HepG2 (cell line): Measurements from ENCODE around the gene DNAJC7. TPM values are rescaled to one million over a fixed set of nuclear protein-coding genes. Genes with fewer than 3 reads are reported as not detected.

Source experiments
- ATAC-seq: fragments of 200-7000 bp; cut with Tn5 transposase; 3 replicates; pipeline ENCODE4 v1.9.1; 2020; ENCODE audit warnings: mild to moderate bottlenecking, moderate library complexity
- BruUV-seq: library from RNA; stranded (reverse); fragments of 400-500 nt; replicated peaks from 2 replicates; lab custom pipeline; 2021; lab: Mats Ljungman, UMichigan
- CTCF ChIA-PET: fragments of 300-600 bp; formaldehyde crosslinking; extraction: SDS; loops from one replicate; lab custom pipeline; 2021; ENCODE audit warnings: low total read pairs, inconsistent platforms, low intra/inter-chr PET ratio; lab: Yijun Ruan, JAX
- POLR2A ChIA-PET: fragments of 350-600 bp; sonication (Branson Sonifier 250); formaldehyde crosslinking; loops from one replicate; lab custom pipeline; 2020; ENCODE audit warnings: antibody characterized with exemption, inconsistent platforms; lab: Yijun Ruan, JAX
- DNase-seq: peaks from one replicate; pipeline ENCODE4 v3.0.0-alpha.2; 2015; ENCODE audit warnings: low spot score
- FAIRE-seq: peaks from 3 replicates; lab custom pipeline; 2011; peaks lifted over from hg19 to GRCh38; lab: Jason Lieb, UNC
- H2AFZ ChIP-seq: one replicate; pipeline ENCODE4 v1.6.1; 2011; ENCODE audit warnings: low read length, inconsistent platforms
- H3K27ac ChIP-seq: fragments of 300-600 bp; 3 replicates; pipeline ENCODE4 v1.8.0; 2011; ENCODE audit warnings: mixed run types, mild to moderate bottlenecking, mixed read lengths, low read length, inconsistent platforms; ENCODE audit not compliant: insufficient read depth; ENCODE audit errors: extremely low read length
- H3K27me3 ChIP-seq, 2 experiments: fragments of 200-600 bp in 1 of 2; 2 replicates in 1 of 2; 3 replicates in 1 of 2; pipeline versions ENCODE4 v1.6.0 to v1.8.0; 2011; ENCODE audit warnings: low read length in 2 of 2, mild to moderate bottlenecking in 2 of 2, moderate library complexity in 2 of 2, inconsistent platforms in 1 of 2; ENCODE audit not compliant: insufficient read depth in 2 of 2, control insufficient read depth in 1 of 2
- H3K36me3 ChIP-seq, 2 experiments: fragments of 200-600 bp in 1 of 2; replicated peaks in 1 of 2; 2 replicates in 1 of 2; 3 replicates in 1 of 2; pipeline versions ENCODE4 v1.5.1 to v1.8.0; 2011; ENCODE audit warnings: low read length in 2 of 2, inconsistent platforms in 1 of 2; ENCODE audit not compliant: insufficient read depth in 2 of 2, control insufficient read depth in 1 of 2
- H3K4me1 ChIP-seq: 2 replicates; pipeline ENCODE4 v1.5.1; 2012; ENCODE audit warnings: low read length, inconsistent platforms; ENCODE audit not compliant: insufficient read depth
- H3K4me2 ChIP-seq: 2 replicates; pipeline ENCODE4 v1.6.0; 2011; ENCODE audit warnings: low read depth, low read length, inconsistent platforms
- H3K4me3 ChIP-seq, 3 experiments: fragments of 200-600 bp in 1 of 3; sonication (generic), shearing (Covaris generic) in 1 of 3; replicated peaks in 1 of 3; 2 replicates each; pipeline ENCODE4 v1.5.1; 2011 to 2016; ENCODE audit warnings: low read length in 3 of 3, inconsistent platforms in 2 of 3, low read depth in 2 of 3, mild to moderate bottlenecking in 2 of 3, control low read depth in 1 of 3, mixed read lengths in 1 of 3; ENCODE audit not compliant: insufficient read depth in 1 of 3
- H3K79me2 ChIP-seq: one replicate; pipeline ENCODE4 v1.6.1; 2011; ENCODE audit warnings: low read length, inconsistent platforms; ENCODE audit not compliant: insufficient read depth
- H3K9ac ChIP-seq: 2 replicates; pipeline ENCODE4 v1.6.0; 2011; ENCODE audit warnings: mild to moderate bottlenecking, low read depth, low read length, inconsistent platforms; ENCODE audit not compliant: insufficient read depth
- H3K9me3 ChIP-seq: 2 replicates; pipeline ENCODE4 v1.5.1; 2012; ENCODE audit warnings: mild to moderate bottlenecking, low read length
- H4K20me1 ChIP-seq: 2 replicates; pipeline ENCODE4 v1.6.0; 2011; ENCODE audit warnings: inconsistent platforms, mild to moderate bottlenecking, low read length, moderate library complexity; ENCODE audit not compliant: insufficient read depth
- AGO2 ChIP-seq: fragments of 200-400 bp; formaldehyde crosslinking; optimal IDR thresholded peaks from 2 replicates; pipeline ENCODE3; 2017; ENCODE audit warnings: mild to moderate bottlenecking, low read depth, low read length, moderate library complexity
- CCAR2 ChIP-seq: fragments of 200-400 bp; formaldehyde crosslinking; optimal IDR thresholded peaks from 2 replicates; pipeline ENCODE3; 2018; ENCODE audit warnings: low read depth, mild to moderate bottlenecking, low read length, moderate library complexity
- EZH2 ChIP-seq: conservative IDR thresholded peaks from 2 replicates; pipeline ENCODE4 v1.6.1; 2012; ENCODE audit warnings: mild to moderate bottlenecking, low read depth, low read length, moderate library complexity
- HNRNPK ChIP-seq: fragments of 200-400 bp; formaldehyde crosslinking; IDR thresholded peaks from 2 replicates; pipeline ENCODE4 v1.6.1; 2018; ENCODE audit warnings: low read length, low read depth, moderate library complexity, mild to moderate bottlenecking; ENCODE audit not compliant: poor library complexity, severe bottlenecking
- MED13 ChIP-seq: sonication (generic); formaldehyde crosslinking; IDR thresholded peaks from 2 replicates; pipeline ENCODE4 v1.5.0; 2020; ENCODE audit warnings: missing genetic modification reagents
- MEF2D ChIP-seq: sonication (generic); formaldehyde crosslinking; IDR thresholded peaks from 2 replicates; pipeline ENCODE4 v1.5.1; 2020; ENCODE audit warnings: mild to moderate bottlenecking, missing genetic modification reagents
- MEIS2 ChIP-seq: sonication (generic); formaldehyde crosslinking; IDR thresholded peaks from 2 replicates; pipeline ENCODE4 v1.9.0; 2021; ENCODE audit warnings: mild to moderate bottlenecking, missing genetic modification reagents
- MNT ChIP-seq: fragments of 450-650 bp; IDR thresholded peaks from 2 replicates; pipeline ENCODE4 v1.6.1; 2016
- SMC3 ChIP-seq: IDR thresholded peaks from 2 replicates; pipeline ENCODE4 v1.6.1; 2011; ENCODE audit warnings: low read length, improper control_type of control experiment
- SSRP1 ChIP-seq: IDR thresholded peaks from 2 replicates; pipeline ENCODE4 v1.6.1; 2016; ENCODE audit warnings: control low read depth
- USF2 ChIP-seq, 2 experiments: sonication (generic) in 1 of 2; formaldehyde crosslinking in 1 of 2; IDR thresholded peaks; 2 replicates each; pipeline versions ENCODE4 v1.5.1 to v1.6.1; 2011 to 2020; ENCODE audit warnings: borderline replicate concordance in 1 of 2, low read depth in 1 of 2, low read length in 1 of 2, mild to moderate bottlenecking in 1 of 2, missing genetic modification reagents in 1 of 2, moderate library complexity in 1 of 2
- ZMYM4 ChIP-seq: sonication (generic); formaldehyde crosslinking; IDR thresholded peaks from 2 replicates; pipeline ENCODE4 v1.8.1; 2023; ENCODE audit warnings: mild to moderate bottlenecking, missing genetic modification reagents
- ZNF382 ChIP-seq: sonication (generic); formaldehyde crosslinking; IDR thresholded peaks from 2 replicates; pipeline ENCODE4 v1.5.0; 2020; ENCODE audit warnings: missing genetic modification reagents, mild to moderate bottlenecking, borderline replicate concordance
- ZNF503 ChIP-seq: sonication (generic); formaldehyde crosslinking; IDR thresholded peaks from 2 replicates; pipeline ENCODE4 v1.4.0; 2020; ENCODE audit warnings: missing genetic modification reagents
- ZNF563 ChIP-seq: sonication (generic); formaldehyde crosslinking; IDR thresholded peaks from 2 replicates; pipeline ENCODE4 v1.8.0; 2022; ENCODE audit warnings: mild to moderate bottlenecking, moderate library complexity, missing genetic modification reagents
- ZNF567 ChIP-seq: sonication (generic); formaldehyde crosslinking; IDR thresholded peaks from 2 replicates; pipeline ENCODE4 v1.8.1; 2023; ENCODE audit warnings: mild to moderate bottlenecking, missing genetic modification reagents, borderline replicate concordance
- ZNF576 ChIP-seq: sonication (generic); formaldehyde crosslinking; IDR thresholded peaks from 2 replicates; pipeline ENCODE4 v1.4.0; 2020; ENCODE audit warnings: mild to moderate bottlenecking, missing genetic modification reagents
- ZSCAN21 ChIP-seq: sonication (generic); formaldehyde crosslinking; IDR thresholded peaks from 2 replicates; pipeline ENCODE4 v1.8.0; 2022; ENCODE audit warnings: mild to moderate bottlenecking, missing genetic modification reagents, moderate library complexity, borderline replicate concordance
- WGBS: methylation state at CpG from one replicate; pipeline ENCODE4 v1.1.6; 2017; ENCODE audit warnings: low lambda C conversion rate; 5-methylcytosine and 5-hydroxymethylcytosine counted together
- in situ Hi-C: cut with HindIII; loops from 2 replicates; pipeline ENCODE4 v1.10.0; 2017; ENCODE audit warnings: low pct_unique_long_range_greater_than_20kb; ENCODE audit not compliant: extremely low pct_ligation_motif_present
- intact Hi-C: fragments of 100-400 bp; cut with micrococcal nuclease; formaldehyde crosslinking; loops from one replicate; pipeline ENCODE4 v1.10.0; 2022; ENCODE audit not compliant: unreplicated experiment
- polyA plus RNA-seq, 8 experiments: library from polyadenylated mRNA; depleted of rRNA in 3 of 8; stranded (reverse) in 7 of 8; unstranded in 1 of 8; fragments of >200 nt; fragmentation: Illumina TruSeq in 4 of 8; extraction: Trizol in 4 of 8; gene quantifications; 2 replicates each; pipeline versions ENCODE4 v1.2.1 to v1.2.3, GENCODE V29; 2011 to 2016; ENCODE audit warnings: low read depth in 4 of 8, missing spikeins in 1 of 8, mixed read lengths in 1 of 8; ENCODE audit not compliant: insufficient read depth in 1 of 8
- total RNA-seq, 5 experiments: library from RNA; depleted of rRNA; stranded (reverse); fragments of >200 nt; fragmentation: Illumina TruSeq; extraction: Trizol; gene quantifications; 2 replicates each; pipeline ENCODE4 v1.2.3, GENCODE V29; 2016; ENCODE audit warnings: low read depth in 1 of 5

DNAJC7 gene
- total and polyA plus RNA-seq, 2 of the 13 experiments (the other 11 are each of a cell fraction or from before 2014, with no cell fraction given), result 47.7 to 132 TPM

GRCh38 chr17:41972571-41973407, 44.5 kb downstream of the DNAJC7 start:
- FAIRE-seq, result no peak
- POLR2A ChIA-PET, result interaction anchor here (0.6 to 3.7 kb wide), 8 partner anchors 13 to 149 kb away, joined by 3 to 14 read pairs (median 4); partner anchors contain the start of genes DNAJC7 and KAT2A
- TF ChIP-seq MED13 (CRISPR knock-in tag) (no peak), HNRNPK (no peak), SMC3 (no peak), ZMYM4 (CRISPR knock-in tag) (no peak), ZSCAN21 (CRISPR knock-in tag) (0 out of 2 replicates have a peak, but pooled peaks have one; percentile 31), EZH2 (no peak), AGO2 (peak; percentile 88), ZNF503 (CRISPR knock-in tag) (no peak), SSRP1 (0 out of 2 replicates have a peak, but pooled peaks have one; percentile 37), MEF2D (CRISPR knock-in tag) (no peak), USF2 (IDR thresholded peaks at IDR 0.05; ENCODE audit: low read depth, low read length) (no peak), USF2 (CRISPR knock-in tag; IDR thresholded peaks at IDR 0.05; ENCODE audit: borderline replicate concordance) (no peak), ZNF567 (CRISPR knock-in tag) (no peak), ZNF576 (CRISPR knock-in tag) (no peak), ZNF563 (no peak), ZNF382 (CRISPR knock-in tag) (no peak), CCAR2 (no peak), MEIS2 (no peak), MNT (no peak)

More at GRCh38 chr17:41972571-41973407, 44.5 kb downstream of the DNAJC7 start:
- Histone ChIP-seq H2AFZ (no peak overlapping the region), H3K79me2 (peaks cover 29% of the 10 kb centered on the region), H3K4me1 (peaks cover 38% of the 10 kb centered on the region), H3K4me3 (no peak overlapping the region), H3K9ac (no peak overlapping the region), H3K9me3 (no peaks in the 10 kb centered on the region), H3K27ac (no peak overlapping the region), H4K20me1 (peaks cover 12% of the 10 kb centered on the region; the same call in 1 of the 2 replicates), H3K4me2 (no peak overlapping the region), H3K36me3 (peaks cover 45 to 84% of the 10 kb centered on the region in 2 experiments), H3K27me3 (no peaks in the 10 kb centered on the region)
- in situ Hi-C loops (no loop called here), intact Hi-C loops (no loop called here)
- ATAC-seq (peak; percentile 2), DNase-seq (no peak)
- no TSS peak for BruUV-seq
- CTCF ChIA-PET, result no interaction called here
- 96% methylated on average over 21 of the region's 22 CpGs for WGBS
